ENCODE results near the gene GCAT. TPM values are rescaled to one million over a fixed set of nuclear protein-coding genes. Genes with fewer than 3 reads are reported as not detected.

Gene GCAT
- total RNA-seq, 1 donor from 2014 or later: 14.3 TPM

GRCh38 chr22:37759281-37759680 lies 48.5 kb upstream of the GCAT start:
- Histone ChIP-seq H2AFZ (ENCODE audit: low read depth, low read length) (no peak overlapping the region), H3K4me2 (ENCODE audit: low read length) (no peak overlapping the region), H3K79me2 (ENCODE audit: insufficient read depth, low read length) (peaks cover 17% of the 10 kb centered on the region), H3K9me3 (ENCODE audit: insufficient read depth, low read depth, low read length) (no peaks in the 10 kb centered on the region), H3K36me3 (ENCODE audit: insufficient read depth, low read length) (peaks cover 39% of the 10 kb centered on the region), H3K4me3 (ENCODE audit: insufficient read depth, low read depth, low read length) (no peak overlapping the region), H3K27me3 (ENCODE audit: insufficient read depth, low read length) (no peaks in the 10 kb centered on the region), H4K20me1 (ENCODE audit: insufficient read depth, low read length) (peaks cover 60% of the 10 kb centered on the region), H3K27ac (ENCODE audit: low read depth, low read length) (no peak overlapping the region), H3K4me1 (ENCODE audit: insufficient read depth, low read length) (no peaks in the 10 kb centered on the region), H3K9ac (ENCODE audit: low read length) (no peak overlapping the region)
- no peak overlapping the region for H3K27ac Mint-ChIP-seq (ENCODE audit: unreplicated experiment)
- H3K4me3 Mint-ChIP-seq (ENCODE audit: unreplicated experiment): no peak overlapping the region
- DNase-seq (ENCODE audit: low read depth) (no peak), FAIRE-seq (no peak)
- no peaks in the 10 kb centered on the region for H3K27me3 Mint-ChIP-seq (ENCODE audit: low read depth, unreplicated experiment)
- TF ChIP-seq EZH2 (IDR thresholded peaks at IDR 0.05; ENCODE audit: insufficient read depth, low read length): no peak
- TF ChIP-seq, protein P1, sequence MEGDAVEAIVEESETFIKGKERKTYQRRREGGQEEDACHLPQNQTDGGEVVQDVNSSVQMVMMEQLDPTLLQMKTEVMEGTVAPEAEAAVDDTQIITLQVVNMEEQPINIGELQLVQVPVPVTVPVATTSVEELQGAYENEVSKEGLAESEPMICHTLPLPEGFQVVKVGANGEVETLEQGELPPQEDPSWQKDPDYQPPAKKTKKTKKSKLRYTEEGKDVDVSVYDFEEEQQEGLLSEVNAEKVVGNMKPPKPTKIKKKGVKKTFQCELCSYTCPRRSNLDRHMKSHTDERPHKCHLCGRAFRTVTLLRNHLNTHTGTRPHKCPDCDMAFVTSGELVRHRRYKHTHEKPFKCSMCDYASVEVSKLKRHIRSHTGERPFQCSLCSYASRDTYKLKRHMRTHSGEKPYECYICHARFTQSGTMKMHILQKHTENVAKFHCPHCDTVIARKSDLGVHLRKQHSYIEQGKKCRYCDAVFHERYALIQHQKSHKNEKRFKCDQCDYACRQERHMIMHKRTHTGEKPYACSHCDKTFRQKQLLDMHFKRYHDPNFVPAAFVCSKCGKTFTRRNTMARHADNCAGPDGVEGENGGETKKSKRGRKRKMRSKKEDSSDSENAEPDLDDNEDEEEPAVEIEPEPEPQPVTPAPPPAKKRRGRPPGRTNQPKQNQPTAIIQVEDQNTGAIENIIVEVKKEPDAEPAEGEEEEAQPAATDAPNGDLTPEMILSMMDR (IDR thresholded peaks at IDR 0.05; ENCODE audit: insufficient read depth, low read depth, low read length): no peak
- no peaks in the 10 kb centered on the region for H3K4me1 Mint-ChIP-seq (ENCODE audit: low read depth, unreplicated experiment)
- H3K9me3 Mint-ChIP-seq (ENCODE audit: unreplicated experiment): no peaks in the 10 kb centered on the region
- peaks cover 15% of the 10 kb centered on the region for H3K36me3 Mint-ChIP-seq (ENCODE audit: low read depth, unreplicated experiment)

GRCh38 chr22:37760152-37760551 lies 47.6 kb upstream of the GCAT start:
- H3K4me2 ChIP-seq (ENCODE audit: low read length): no peak overlapping the region
- H3K9me3 ChIP-seq (ENCODE audit: insufficient read depth, low read depth, low read length): no peaks in the 10 kb centered on the region
- no peaks in the 10 kb centered on the region for H3K27me3 ChIP-seq (ENCODE audit: insufficient read depth, low read length)
- H4K20me1 ChIP-seq (ENCODE audit: insufficient read depth, low read length): peaks cover 57% of the 10 kb centered on the region
- no peak overlapping the region for H3K27ac Mint-ChIP-seq (ENCODE audit: unreplicated experiment)
- no peaks in the 10 kb centered on the region for H3K4me1 Mint-ChIP-seq (ENCODE audit: low read depth, unreplicated experiment)
- H3K27ac ChIP-seq (ENCODE audit: low read depth, low read length): no peak overlapping the region
- no peaks in the 10 kb centered on the region for H3K4me1 ChIP-seq (ENCODE audit: insufficient read depth, low read length)
- no peak for TF ChIP-seq EZH2 (IDR thresholded peaks at IDR 0.05; ENCODE audit: insufficient read depth, low read length)
- TF ChIP-seq, protein P1 (IDR thresholded peaks at IDR 0.05; ENCODE audit: insufficient read depth, low read depth, low read length): no peak
- no peak overlapping the region for H3K4me3 ChIP-seq (ENCODE audit: insufficient read depth, low read depth, low read length)
- no peaks in the 10 kb centered on the region for H3K9me3 Mint-ChIP-seq (ENCODE audit: unreplicated experiment)
- DNase-seq (ENCODE audit: low read depth): no peak
- H3K36me3 ChIP-seq (ENCODE audit: insufficient read depth, low read length): peaks cover 36% of the 10 kb centered on the region
- no peak overlapping the region for H3K9ac ChIP-seq (ENCODE audit: low read length)
- FAIRE-seq: no peak
- peaks cover 8% of the 10 kb centered on the region for H3K79me2 ChIP-seq (ENCODE audit: insufficient read depth, low read length)
- no peaks in the 10 kb centered on the region for H3K27me3 Mint-ChIP-seq (ENCODE audit: low read depth, unreplicated experiment)
- H3K36me3 Mint-ChIP-seq (ENCODE audit: low read depth, unreplicated experiment): peaks cover 15% of the 10 kb centered on the region
- H3K4me3 Mint-ChIP-seq (ENCODE audit: unreplicated experiment): no peak overlapping the region
- no peak overlapping the region for H2AFZ ChIP-seq (ENCODE audit: low read depth, low read length)

- no peaks in the 10 kb centered on the region for H3K4me1 ChIP-seq (ENCODE audit: insufficient read depth, low read length)
- DNase-seq (ENCODE audit: low read depth) (no peak), FAIRE-seq (no peak)
- no peak overlapping the region for H3K4me3 Mint-ChIP-seq (ENCODE audit: unreplicated experiment)
- H3K9me3 Mint-ChIP-seq (ENCODE audit: unreplicated experiment): no peaks in the 10 kb centered on the region
- no peaks in the 10 kb centered on the region for H3K27me3 Mint-ChIP-seq (ENCODE audit: low read depth, unreplicated experiment)
- H3K27ac Mint-ChIP-seq (ENCODE audit: unreplicated experiment): no peak overlapping the region
- no peaks in the 10 kb centered on the region for H3K27me3 ChIP-seq (ENCODE audit: insufficient read depth, low read length)
- H3K27ac ChIP-seq (ENCODE audit: low read depth, low read length): no peak overlapping the region
- H3K4me3 ChIP-seq (ENCODE audit: insufficient read depth, low read depth, low read length): no peak overlapping the region
- no peaks in the 10 kb centered on the region for H3K79me2 ChIP-seq (ENCODE audit: insufficient read depth, low read length)
- H3K36me3 Mint-ChIP-seq (ENCODE audit: low read depth, unreplicated experiment): peaks cover 13% of the 10 kb centered on the region
- TF ChIP-seq EZH2 (IDR thresholded peaks at IDR 0.05; ENCODE audit: insufficient read depth, low read length): no peak
- TF ChIP-seq, protein P1 (IDR thresholded peaks at IDR 0.05; ENCODE audit: insufficient read depth, low read depth, low read length): no peak
- peaks cover 27% of the 10 kb centered on the region for H3K36me3 ChIP-seq (ENCODE audit: insufficient read depth, low read length)
- H3K9me3 ChIP-seq (ENCODE audit: insufficient read depth, low read depth, low read length): no peaks in the 10 kb centered on the region
- H4K20me1 ChIP-seq (ENCODE audit: insufficient read depth, low read length): peaks cover 44% of the 10 kb centered on the region
- no peak overlapping the region for H2AFZ ChIP-seq (ENCODE audit: low read depth, low read length)
- no peak overlapping the region for H3K4me2 ChIP-seq (ENCODE audit: low read length)
- no peak overlapping the region for H3K9ac ChIP-seq (ENCODE audit: low read length)
- H3K4me1 Mint-ChIP-seq (ENCODE audit: low read depth, unreplicated experiment): no peaks in the 10 kb centered on the region
Observed at GRCh38 chr22:37762389-37762836, 45.3 kb upstream of the GCAT start.
